ENCODE data around the gene COL9A3. TPM values are rescaled to one million over a fixed set of nuclear protein-coding genes. Genes with fewer than 3 reads are reported as not detected.

The COL9A3 gene
- 2.1 TPM for total RNA-seq
- long read RNA-seq, partial matches to known transcripts = 2 of 6 reads
- long read RNA-seq, other reads (novel, unspliced or antisense) = 0 of 6 reads

DNA sequence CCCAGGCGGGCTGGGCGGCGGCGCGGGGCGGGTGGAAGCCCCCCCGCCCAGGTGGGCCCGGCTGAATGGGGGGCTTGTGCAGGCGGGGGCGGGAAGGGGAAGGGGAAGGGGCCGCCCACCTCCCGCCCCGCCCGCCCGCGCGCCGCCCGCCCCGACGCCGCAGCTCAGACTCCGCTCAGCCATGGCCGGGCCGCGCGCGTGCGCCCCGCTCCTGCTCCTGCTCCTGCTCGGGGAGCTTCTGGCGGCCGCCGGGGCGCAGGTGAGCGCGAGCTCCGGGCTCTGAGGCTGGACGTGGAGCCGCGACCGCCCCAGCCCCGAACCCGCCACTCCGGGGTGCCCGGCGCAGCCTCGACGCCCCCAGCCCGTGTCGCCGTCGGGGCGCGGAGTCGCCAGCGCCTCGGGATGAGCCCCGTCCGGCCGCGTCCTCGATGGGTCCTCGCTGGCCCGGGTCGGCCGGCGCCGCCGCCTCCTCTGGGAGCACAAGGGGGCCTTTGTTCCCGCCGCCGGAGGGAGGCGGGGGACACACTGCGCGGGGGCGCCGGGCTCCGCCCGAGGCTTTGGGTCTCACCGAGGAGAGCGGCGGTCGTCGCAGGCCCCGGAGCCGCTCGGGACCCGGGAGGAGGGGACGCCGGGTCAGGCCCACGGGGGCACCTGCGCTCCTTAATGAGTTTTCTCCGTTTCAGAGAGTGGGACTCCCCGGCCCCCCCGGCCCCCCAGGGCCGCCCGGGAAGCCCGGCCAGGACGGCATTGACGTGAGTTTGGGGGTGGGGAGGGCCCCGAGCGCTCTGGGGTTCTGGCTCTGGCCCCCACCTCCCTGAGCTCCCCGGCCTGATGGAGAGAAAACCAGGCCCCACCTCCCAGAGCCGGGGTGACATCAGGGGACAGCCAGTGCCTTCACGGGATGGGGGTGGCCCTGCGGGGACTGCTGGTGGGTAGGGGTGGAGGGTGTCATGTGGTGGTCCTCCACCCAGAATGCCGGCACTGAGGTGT lies at the start of gene COL9A3:
Gene COL9A3, plus strand, starts transcription at position 167 of the 990 bp plus-strand sequence. Its CDS starts 15 bp downstream, at position 182.
- peaks cover 59% of the 10 kb centered on the region for H3K4me1 ChIP-seq
- TF ChIP-seq, protein P1, sequence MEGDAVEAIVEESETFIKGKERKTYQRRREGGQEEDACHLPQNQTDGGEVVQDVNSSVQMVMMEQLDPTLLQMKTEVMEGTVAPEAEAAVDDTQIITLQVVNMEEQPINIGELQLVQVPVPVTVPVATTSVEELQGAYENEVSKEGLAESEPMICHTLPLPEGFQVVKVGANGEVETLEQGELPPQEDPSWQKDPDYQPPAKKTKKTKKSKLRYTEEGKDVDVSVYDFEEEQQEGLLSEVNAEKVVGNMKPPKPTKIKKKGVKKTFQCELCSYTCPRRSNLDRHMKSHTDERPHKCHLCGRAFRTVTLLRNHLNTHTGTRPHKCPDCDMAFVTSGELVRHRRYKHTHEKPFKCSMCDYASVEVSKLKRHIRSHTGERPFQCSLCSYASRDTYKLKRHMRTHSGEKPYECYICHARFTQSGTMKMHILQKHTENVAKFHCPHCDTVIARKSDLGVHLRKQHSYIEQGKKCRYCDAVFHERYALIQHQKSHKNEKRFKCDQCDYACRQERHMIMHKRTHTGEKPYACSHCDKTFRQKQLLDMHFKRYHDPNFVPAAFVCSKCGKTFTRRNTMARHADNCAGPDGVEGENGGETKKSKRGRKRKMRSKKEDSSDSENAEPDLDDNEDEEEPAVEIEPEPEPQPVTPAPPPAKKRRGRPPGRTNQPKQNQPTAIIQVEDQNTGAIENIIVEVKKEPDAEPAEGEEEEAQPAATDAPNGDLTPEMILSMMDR (IDR thresholded peaks at IDR 0.05; ENCODE audit: borderline replicate concordance) = no peak
- no peak for DNase-seq
- peaks cover 9% of the 10 kb centered on the region for H3K36me3 ChIP-seq
- intact Hi-C loops (cut with micrococcal nuclease) = no loop called here
- H3K4me3 ChIP-seq = peak within 1 kb of the TSS; percentile 59
- peak within 1 kb of the TSS; percentile 79 for H3K27ac ChIP-seq (replicated peaks)
- no peaks in the 10 kb centered on the region for H3K9me3 ChIP-seq (replicated peaks)
- peaks cover 65% of the 10 kb centered on the region for H3K27me3 ChIP-seq (ENCODE audit: low read depth)

DNA sequence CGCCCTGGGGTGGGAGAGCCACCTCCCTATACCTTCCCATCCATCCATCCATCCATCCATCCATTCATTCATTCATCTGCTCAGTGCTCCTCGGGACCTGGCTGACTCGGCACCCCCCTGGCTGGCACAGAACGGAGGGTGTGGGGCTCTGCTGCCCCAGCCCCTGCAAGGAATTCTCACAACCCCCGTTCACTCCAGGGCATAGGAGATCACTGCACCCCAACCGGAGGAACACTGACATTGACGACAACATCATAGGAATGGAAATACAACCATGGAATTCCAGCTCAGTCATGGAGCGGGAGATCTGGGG lies 48.7 kb upstream of the COL9A3 start:
- no peak for DNase-seq
- intact Hi-C loops (cut with micrococcal nuclease) = loop anchor here (10.0 kb wide), 1 partner anchor 73 kb away; no protein-coding TSS in a partner anchor
- H3K27me3 ChIP-seq (ENCODE audit: low read depth) = peaks cover 74% of the 10 kb centered on the region
- no peak overlapping the region for H3K27ac ChIP-seq (replicated peaks)
- no peaks in the 10 kb centered on the region for H3K9me3 ChIP-seq (replicated peaks)
- H3K4me3 ChIP-seq = no peak overlapping the region
- H3K4me1 ChIP-seq = peaks cover 9% of the 10 kb centered on the region
- H3K36me3 ChIP-seq = no peaks in the 10 kb centered on the region
- TF ChIP-seq, protein P1 (IDR thresholded peaks at IDR 0.05; ENCODE audit: borderline replicate concordance) = no peak

DNA sequence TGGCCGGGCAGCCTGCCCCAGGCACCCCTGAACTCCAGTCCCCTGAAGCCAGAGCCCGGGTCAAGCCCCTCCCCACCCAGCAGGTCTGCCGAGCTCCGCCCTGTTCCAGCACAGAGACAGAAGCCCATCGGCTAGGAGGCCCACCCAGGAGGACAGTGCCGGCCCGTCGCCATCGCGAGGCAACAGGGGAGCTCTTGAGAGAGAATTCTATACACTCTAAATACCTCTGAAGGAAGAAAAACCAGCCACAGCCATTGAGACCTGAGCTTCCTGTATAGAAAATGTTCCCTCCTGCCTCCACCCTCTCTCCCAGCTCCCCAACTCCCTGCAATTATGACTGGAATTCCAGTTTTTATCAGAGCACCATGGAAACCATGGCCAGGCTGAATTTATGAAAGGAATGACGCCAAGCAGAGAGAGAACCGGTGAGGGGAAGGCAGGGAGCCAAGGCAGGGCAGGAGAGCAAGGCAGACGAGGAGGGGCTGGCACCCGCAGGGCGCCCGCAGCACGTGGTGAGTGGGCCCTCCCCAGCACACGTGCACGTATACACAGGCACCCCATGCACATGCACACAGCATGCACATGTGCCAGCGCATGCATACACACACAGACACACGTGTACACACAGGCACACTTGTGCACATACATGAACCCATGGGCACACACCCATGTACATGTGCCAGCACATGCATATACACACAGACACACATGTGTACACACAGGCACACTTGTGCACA lies 48.1 kb upstream of the COL9A3 start:
- no peaks in the 10 kb centered on the region for H3K36me3 ChIP-seq
- H3K4me3 ChIP-seq = no peak overlapping the region
- intact Hi-C loops (cut with micrococcal nuclease) = loop anchor here (10.0 kb wide), 1 partner anchor 74 kb away; no protein-coding TSS in a partner anchor
- H3K27ac ChIP-seq (replicated peaks) = no peak overlapping the region
- H3K27me3 ChIP-seq (ENCODE audit: low read depth) = peaks cover 72% of the 10 kb centered on the region
- H3K4me1 ChIP-seq = peaks cover 9% of the 10 kb centered on the region
- DNase-seq = no peak
- TF ChIP-seq, protein P1 (IDR thresholded peaks at IDR 0.05; ENCODE audit: borderline replicate concordance) = no peak
- H3K9me3 ChIP-seq (replicated peaks) = no peaks in the 10 kb centered on the region

DNA sequence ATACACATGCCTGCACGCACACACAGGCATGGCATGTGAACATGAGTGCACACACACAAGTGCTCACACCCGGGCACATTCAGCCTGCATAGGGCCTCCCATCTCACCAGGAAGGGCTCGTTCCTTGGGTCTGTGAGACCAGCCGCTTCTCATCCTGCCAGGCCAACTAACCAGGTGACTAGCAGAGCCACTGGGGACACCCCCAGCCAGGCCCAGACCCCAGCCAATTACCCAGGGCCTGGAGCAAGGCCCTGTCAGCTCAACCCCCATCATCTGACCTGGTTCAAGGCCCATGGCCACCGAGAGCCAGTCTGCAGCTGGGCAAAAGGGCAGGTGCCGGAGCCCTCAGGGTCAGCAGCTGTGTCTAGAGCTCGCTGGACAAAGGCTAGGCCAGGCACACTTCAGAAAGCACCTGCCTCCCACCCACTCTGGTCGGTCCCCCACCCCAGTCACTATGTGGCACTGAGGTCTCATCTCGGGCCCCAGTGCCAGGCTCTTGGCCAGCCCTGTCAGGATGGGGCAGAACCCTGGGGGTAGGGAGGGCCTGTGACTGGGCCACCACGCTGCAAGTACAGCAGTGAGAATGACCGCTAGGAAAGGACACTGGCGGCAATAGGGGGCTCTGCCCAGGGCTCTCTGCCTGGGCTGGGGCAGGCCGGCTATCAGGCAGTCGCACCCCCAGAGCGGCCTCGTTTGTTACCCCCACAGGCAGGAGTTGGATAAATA lies 47.3 kb upstream of the COL9A3 start:
- H3K4me1 ChIP-seq = peaks cover 9% of the 10 kb centered on the region
- H3K9me3 ChIP-seq (replicated peaks) = no peaks in the 10 kb centered on the region
- intact Hi-C loops (cut with micrococcal nuclease) = loop anchor here (10.0 kb wide), 1 partner anchor 75 kb away; no protein-coding TSS in a partner anchor
- no peak overlapping the region for H3K4me3 ChIP-seq
- peaks cover 72% of the 10 kb centered on the region for H3K27me3 ChIP-seq (ENCODE audit: low read depth)
- H3K27ac ChIP-seq (replicated peaks) = no peak overlapping the region
- no peaks in the 10 kb centered on the region for H3K36me3 ChIP-seq
- DNase-seq = peak; percentile 5
- TF ChIP-seq, protein P1 (IDR thresholded peaks at IDR 0.05; ENCODE audit: borderline replicate concordance) = no peak

Data from left ventricle myocardium inferior (tissue), 1 donor.